ENCODE results near the gene NPFFR1.
A peak's percentile ranks its signal among the peaks of the same experiment; 100 is the strongest.

NPFFR1 gene

DNA sequence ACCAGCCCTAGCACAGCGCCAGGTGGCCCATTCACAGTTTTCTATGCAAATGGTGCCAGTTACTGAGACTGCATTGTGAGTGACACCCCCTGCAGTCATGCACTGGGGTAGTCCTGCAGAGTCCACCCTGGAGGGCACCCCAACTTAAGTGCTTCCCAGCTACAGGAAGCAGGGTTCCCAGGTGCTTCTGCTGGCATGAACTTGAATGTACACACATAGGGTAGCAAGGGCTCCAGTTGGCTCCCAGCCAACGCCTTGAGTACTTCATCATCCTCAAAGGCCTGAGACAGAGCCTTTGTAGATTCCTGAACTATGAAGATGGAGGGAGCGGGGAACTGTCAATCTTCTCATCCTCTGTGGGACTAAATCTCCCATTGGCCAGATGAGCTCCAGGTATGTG lies 11.5 kb upstream of the NPFFR1 start:
- H3K4me1 ChIP-seq (ENCODE audit: control insufficient read depth in 1 of 2, insufficient read depth in 2 of 2, low read length in 2 of 2), result no peaks in the 10 kb centered on the region
- no peak overlapping the region for H2BK5ac ChIP-seq (ENCODE audit: low read depth, low read length, poor library complexity)
- no peak overlapping the region for H4K91ac ChIP-seq (ENCODE audit: low read depth, low read length)
- H2AFZ ChIP-seq (ENCODE audit: insufficient read depth, low read length, poor library complexity), result no peak overlapping the region
- no peak overlapping the region for H2BK12ac ChIP-seq (ENCODE audit: low read length)
- H3K9me3 ChIP-seq (ENCODE audit: insufficient read depth, low read depth, low read length), result peaks cover 1% of the 10 kb centered on the region
- no peak overlapping the region for H3K27ac ChIP-seq (ENCODE audit: low read depth, low read length)
- H3K36me3 ChIP-seq (ENCODE audit: control insufficient read depth in 1 of 2, insufficient read depth in 2 of 2, low read length in 2 of 2), result no peaks in the 10 kb centered on the region
- no peak overlapping the region for H4K12ac ChIP-seq (ENCODE audit: low read depth, low read length)
- H3K4ac ChIP-seq (ENCODE audit: low read depth, low read length), result no peak overlapping the region
- H2AK5ac ChIP-seq (ENCODE audit: low read length), result no peak overlapping the region
- H3K9ac ChIP-seq (ENCODE audit: low read length), result no peak overlapping the region
- no peaks in the 10 kb centered on the region for H3K79me2 ChIP-seq (ENCODE audit: control insufficient read depth, insufficient read depth, low read length, poor library complexity)
- H3K18ac ChIP-seq (ENCODE audit: low read length), result no peak overlapping the region
- no peak overlapping the region for H3K4me3 ChIP-seq (ENCODE audit: low read depth, low read length)
- no peak overlapping the region for H2BK120ac ChIP-seq (ENCODE audit: insufficient read depth, low read length, poor library complexity)
- H3K4me2 ChIP-seq (ENCODE audit: low read length), result no peak overlapping the region
- no peak overlapping the region for H4K8ac ChIP-seq (ENCODE audit: low read depth, low read length)
- no peaks in the 10 kb centered on the region for H3K27me3 ChIP-seq (ENCODE audit: insufficient read depth, low read length)
- no peak overlapping the region for H3K23ac ChIP-seq (ENCODE audit: low read length)
- DNase-seq, result no peak
- no peak overlapping the region for H3K14ac ChIP-seq (ENCODE audit: low read length)
- no CpG with 5 or more reads among the region's 3 CpGs for WGBS (ENCODE audit: extremely low coverage, insufficient coverage, insufficient read length)
- no peaks in the 10 kb centered on the region for H3K79me1 ChIP-seq (ENCODE audit: low read length)

DNA sequence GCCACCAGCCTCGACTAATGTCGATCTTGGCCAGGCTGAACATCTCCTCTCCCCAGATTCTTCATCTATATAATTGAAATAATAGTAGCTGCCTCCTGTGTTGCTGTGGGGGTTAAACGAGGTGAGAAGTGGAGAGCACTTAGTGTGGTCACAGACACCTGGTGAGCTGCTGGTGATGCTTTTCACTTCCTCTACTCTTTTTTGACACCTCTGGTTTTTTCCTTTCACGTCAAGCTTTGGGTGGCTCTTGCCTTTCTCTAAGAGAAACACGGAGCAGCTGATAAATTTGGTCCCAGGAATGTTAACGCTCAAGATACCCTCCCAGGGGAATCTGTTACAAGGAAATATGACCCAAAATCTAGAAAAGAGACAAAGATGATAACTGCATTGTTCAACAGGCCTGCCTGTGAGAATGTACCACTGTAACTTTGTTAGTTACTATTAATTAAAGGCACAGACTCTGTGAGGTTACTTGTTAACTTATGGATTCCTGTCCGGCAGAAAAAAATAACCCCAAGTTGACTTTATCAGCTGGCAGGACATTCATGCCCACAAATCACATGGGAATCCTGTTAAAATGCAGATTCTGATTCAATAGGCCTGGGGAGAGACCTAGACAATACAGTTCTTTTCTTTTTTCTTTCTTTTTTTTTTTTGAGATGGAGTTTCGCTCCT lies 9.5 kb upstream of the NPFFR1 start:
- no peaks in the 10 kb centered on the region for H3K27me3 ChIP-seq (ENCODE audit: insufficient read depth, low read length)
- no peak overlapping the region for H3K27ac ChIP-seq (ENCODE audit: low read depth, low read length)
- no peak overlapping the region for H3K4me3 ChIP-seq (ENCODE audit: low read depth, low read length)
- no peak for DNase-seq
- H3K4me2 ChIP-seq (ENCODE audit: low read length), result no peak overlapping the region
- H2BK120ac ChIP-seq (ENCODE audit: insufficient read depth, low read length, poor library complexity), result no peak overlapping the region
- no peak overlapping the region for H4K12ac ChIP-seq (ENCODE audit: low read depth, low read length)
- no peaks in the 10 kb centered on the region for H3K79me1 ChIP-seq (ENCODE audit: low read length)
- no peak overlapping the region for H3K23ac ChIP-seq (ENCODE audit: low read length)
- H3K4me1 ChIP-seq (ENCODE audit: control insufficient read depth in 1 of 2, insufficient read depth in 2 of 2, low read length in 2 of 2), result no peaks in the 10 kb centered on the region
- H3K18ac ChIP-seq (ENCODE audit: low read length), result no peak overlapping the region
- H3K9ac ChIP-seq (ENCODE audit: low read length), result no peak overlapping the region
- H3K36me3 ChIP-seq (ENCODE audit: control insufficient read depth in 1 of 2, insufficient read depth in 2 of 2, low read length in 2 of 2), result no peaks in the 10 kb centered on the region
- H4K91ac ChIP-seq (ENCODE audit: low read depth, low read length), result no peak overlapping the region
- H3K79me2 ChIP-seq (ENCODE audit: control insufficient read depth, insufficient read depth, low read length, poor library complexity), result no peaks in the 10 kb centered on the region
- H2BK5ac ChIP-seq (ENCODE audit: low read depth, low read length, poor library complexity), result no peak overlapping the region
- H2AK5ac ChIP-seq (ENCODE audit: low read length), result no peak overlapping the region
- H2BK12ac ChIP-seq (ENCODE audit: low read length), result no peak overlapping the region
- no CpG with 5 or more reads among the region's 8 CpGs for WGBS (ENCODE audit: extremely low coverage, insufficient coverage, insufficient read length)
- H3K14ac ChIP-seq (ENCODE audit: low read length), result no peak overlapping the region
- no peak overlapping the region for H2AFZ ChIP-seq (ENCODE audit: insufficient read depth, low read length, poor library complexity)
- H3K9me3 ChIP-seq (ENCODE audit: insufficient read depth, low read depth, low read length), result peaks cover 1% of the 10 kb centered on the region
- H4K8ac ChIP-seq (ENCODE audit: low read depth, low read length), result no peak overlapping the region
- H3K4ac ChIP-seq (ENCODE audit: low read depth, low read length), result no peak overlapping the region

DNA sequence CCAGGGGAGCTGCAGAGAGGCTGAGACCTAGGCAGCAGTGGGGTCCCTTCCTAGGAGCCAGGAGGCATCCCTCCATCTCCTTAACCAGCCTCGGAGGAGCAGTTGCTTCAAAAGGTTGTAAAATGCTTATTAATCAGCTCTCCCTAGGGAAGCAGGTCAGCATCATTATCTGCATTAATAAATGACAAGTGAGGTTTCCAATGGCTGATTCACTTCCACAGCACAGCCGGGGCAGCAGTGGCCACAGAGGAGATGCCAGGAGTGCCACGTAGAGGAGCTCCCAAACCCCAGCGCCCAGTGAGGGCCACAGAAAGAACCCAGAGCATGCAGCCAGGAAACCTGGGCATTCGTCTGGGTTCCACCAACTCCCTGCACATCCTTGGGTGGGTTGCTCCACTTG lies 8.2 kb upstream of the NPFFR1 start:
- WGBS (ENCODE audit: extremely low coverage, insufficient coverage, insufficient read length), result no CpG with 5 or more reads among the region's 5 CpGs
- Histone ChIP-seq H3K4me1 (ENCODE audit: control insufficient read depth in 1 of 2, insufficient read depth in 2 of 2, low read length in 2 of 2) (no peaks in the 10 kb centered on the region), H3K4me2 (ENCODE audit: low read length) (no peak overlapping the region), H2BK5ac (ENCODE audit: low read depth, low read length, poor library complexity) (no peak overlapping the region), H3K27me3 (ENCODE audit: insufficient read depth, low read length) (no peaks in the 10 kb centered on the region), H3K79me2 (ENCODE audit: control insufficient read depth, insufficient read depth, low read length, poor library complexity) (no peaks in the 10 kb centered on the region), H2AK5ac (ENCODE audit: low read length) (no peak overlapping the region), H3K79me1 (ENCODE audit: low read length) (no peaks in the 10 kb centered on the region), H2BK120ac (ENCODE audit: insufficient read depth, low read length, poor library complexity) (no peak overlapping the region), H3K14ac (ENCODE audit: low read length) (no peak overlapping the region), H3K27ac (ENCODE audit: low read depth, low read length) (no peak overlapping the region), H4K91ac (ENCODE audit: low read depth, low read length) (no peak overlapping the region), H3K36me3 (ENCODE audit: control insufficient read depth in 1 of 2, insufficient read depth in 2 of 2, low read length in 2 of 2) (no peaks in the 10 kb centered on the region), H4K8ac (ENCODE audit: low read depth, low read length) (no peak overlapping the region), H2AFZ (ENCODE audit: insufficient read depth, low read length, poor library complexity) (no peak overlapping the region), H3K9ac (ENCODE audit: low read length) (no peak overlapping the region), H3K4ac (ENCODE audit: low read depth, low read length) (no peak overlapping the region), H4K12ac (ENCODE audit: low read depth, low read length) (no peak overlapping the region), H3K23ac (ENCODE audit: low read length) (no peak overlapping the region), H3K18ac (ENCODE audit: low read length) (no peak overlapping the region), H2BK12ac (ENCODE audit: low read length) (no peak overlapping the region), H3K9me3 (ENCODE audit: insufficient read depth, low read depth, low read length) (peaks cover 1% of the 10 kb centered on the region), H3K4me3 (ENCODE audit: low read depth, low read length) (no peak overlapping the region)
- no peak for DNase-seq

DNA sequence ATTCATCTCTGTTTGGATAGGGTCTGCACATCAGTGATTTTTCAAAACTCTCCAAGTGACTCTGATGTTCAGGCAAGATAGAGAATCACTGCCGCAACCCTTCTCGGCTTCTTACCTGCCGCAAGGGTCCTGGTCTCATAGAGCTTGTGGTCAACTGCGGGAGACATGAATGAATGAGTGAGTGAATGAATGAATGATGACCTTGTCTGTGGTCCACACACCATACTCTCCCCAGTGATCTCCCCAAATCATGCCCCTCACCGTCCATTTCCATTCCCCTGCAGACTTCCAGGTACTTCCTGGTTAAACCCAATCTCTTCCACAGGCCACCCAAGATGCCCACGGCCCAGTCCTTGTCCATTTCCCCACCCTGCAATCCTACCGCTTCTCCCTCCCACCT lies 5.9 kb upstream of the NPFFR1 start:
- no peak overlapping the region for H2AFZ ChIP-seq (ENCODE audit: insufficient read depth, low read length, poor library complexity)
- H3K4me3 ChIP-seq (ENCODE audit: low read depth, low read length), result peak overlapping the region; percentile 32
- no peak overlapping the region for H4K91ac ChIP-seq (ENCODE audit: low read depth, low read length)
- no peak overlapping the region for H3K4ac ChIP-seq (ENCODE audit: low read depth, low read length)
- H2AK5ac ChIP-seq (ENCODE audit: low read length), result no peak overlapping the region
- H3K18ac ChIP-seq (ENCODE audit: low read length), result no peak overlapping the region
- H2BK12ac ChIP-seq (ENCODE audit: low read length), result no peak overlapping the region
- H3K14ac ChIP-seq (ENCODE audit: low read length), result no peak overlapping the region
- H3K27ac ChIP-seq (ENCODE audit: low read depth, low read length), result no peak overlapping the region
- no peak overlapping the region for H3K4me2 ChIP-seq (ENCODE audit: low read length)
- no peak overlapping the region for H4K12ac ChIP-seq (ENCODE audit: low read depth, low read length)
- H3K79me1 ChIP-seq (ENCODE audit: low read length), result no peaks in the 10 kb centered on the region
- H3K36me3 ChIP-seq (ENCODE audit: control insufficient read depth in 1 of 2, insufficient read depth in 2 of 2, low read length in 2 of 2), result no peaks in the 10 kb centered on the region
- peaks cover under 1% of the 10 kb centered on the region for H3K9me3 ChIP-seq (ENCODE audit: insufficient read depth, low read depth, low read length)
- no peaks in the 10 kb centered on the region for H3K79me2 ChIP-seq (ENCODE audit: control insufficient read depth, insufficient read depth, low read length, poor library complexity)
- H4K8ac ChIP-seq (ENCODE audit: low read depth, low read length), result no peak overlapping the region
- no peak for DNase-seq
- H3K23ac ChIP-seq (ENCODE audit: low read length), result no peak overlapping the region
- H2BK5ac ChIP-seq (ENCODE audit: low read depth, low read length, poor library complexity), result no peak overlapping the region
- no CpG with 5 or more reads among the region's 7 CpGs for WGBS (ENCODE audit: extremely low coverage, insufficient coverage, insufficient read length)
- peaks cover 4% of the 10 kb centered on the region for H3K27me3 ChIP-seq (ENCODE audit: insufficient read depth, low read length)
- no peak overlapping the region for H3K9ac ChIP-seq (ENCODE audit: low read length)
- H2BK120ac ChIP-seq (ENCODE audit: insufficient read depth, low read length, poor library complexity), result no peak overlapping the region
- H3K4me1 ChIP-seq (ENCODE audit: control insufficient read depth in 1 of 2, insufficient read depth in 2 of 2, low read length in 2 of 2), result no peaks in the 10 kb centered on the region
